GM12878 (cell line): ENCODE results near the gene SEPHS2. TPM values are rescaled to one million over a fixed set of nuclear protein-coding genes. Genes with fewer than 3 reads are reported as not detected.

Experiments
- ATAC-seq: fragments of 200-7000 bp; cut with Tn5 transposase; 3 replicates; pipeline ENCODE4 v1.9.1; 2020; ENCODE audit warnings: mild to moderate bottlenecking, moderate library complexity
- BruUV-seq: library from RNA; stranded (reverse); fragments of 400-500 nt; replicated peaks from 2 replicates; lab custom pipeline; 2021; lab: Mats Ljungman, UMichigan
- CTCF ChIA-PET: fragments of 300-600 bp; sonication (Branson Sonifier 250); formaldehyde crosslinking; extraction: SDS; loops from one replicate; lab custom pipeline; 2021; ENCODE audit warnings: inconsistent platforms; lab: Yijun Ruan, JAX
- POLR2A ChIA-PET: fragments of 350-600 bp; formaldehyde crosslinking; extraction: SDS; loops from one replicate; lab custom pipeline; 2021; ENCODE audit warnings: inconsistent platforms; lab: Charles Lee
- RAD21 ChIA-PET: fragments of 300-600 bp; sonication (Branson Sonifier 250); formaldehyde crosslinking; loops from one replicate; lab custom pipeline; 2023; ENCODE audit warnings: antibody characterized with exemption; ENCODE audit not compliant: unreplicated experiment; lab: Charles Lee
- SMC1A ChIA-PET: fragments of 300-600 bp; sonication (Branson Sonifier 250); formaldehyde crosslinking; loops from one replicate; lab custom pipeline; 2023; ENCODE audit not compliant: unreplicated experiment, uncharacterized antibody; lab: Charles Lee
- DNase-seq: peaks from one replicate; pipeline ENCODE4 v3.0.0-alpha.2; 2011; ENCODE audit warnings: low read depth, low spot score
- FAIRE-seq: peaks from 3 replicates; lab custom pipeline; 2011; peaks lifted over from hg19 to GRCh38; lab: Jason Lieb, UNC
- H2AFZ ChIP-seq: 2 replicates; pipeline ENCODE4 v1.6.0; 2011; ENCODE audit warnings: low read depth, low read length, control low read depth; ENCODE audit not compliant: control insufficient read depth
- H3K27ac ChIP-seq: 2 replicates; pipeline ENCODE4 v1.5.1; 2011; ENCODE audit warnings: control low read depth; ENCODE audit not compliant: control insufficient read depth, insufficient read depth
- H3K27me3 ChIP-seq, 2 experiments: replicated peaks in 1 of 2; 2 replicates each; pipeline versions ENCODE4 v1.6.0 to v1.6.1; 2011; ENCODE audit warnings: low read length in 1 of 2; ENCODE audit not compliant: control insufficient read depth in 2 of 2, insufficient read depth in 2 of 2
- H3K36me3 ChIP-seq, 2 experiments: 2 replicates each; pipeline ENCODE4 v1.5.1; 2011; ENCODE audit warnings: low read length in 1 of 2; ENCODE audit not compliant: control insufficient read depth in 2 of 2, insufficient read depth in 2 of 2
- H3K4me1 ChIP-seq: 2 replicates; pipeline ENCODE4 v1.6.1; 2011; ENCODE audit warnings: mild to moderate bottlenecking, low read length, moderate library complexity, mixed read lengths; ENCODE audit not compliant: control insufficient read depth, insufficient read depth
- H3K4me2 ChIP-seq: 2 replicates; pipeline ENCODE4 v1.6.0; 2011; ENCODE audit warnings: control low read depth; ENCODE audit not compliant: control insufficient read depth, insufficient read depth
- H3K4me3 ChIP-seq: fragments of 200-600 bp; sonication (generic); 2 replicates; pipeline ENCODE4 v1.5.1; 2016
- H3K79me2 ChIP-seq: 2 replicates; pipeline ENCODE4 v1.6.0; 2011; ENCODE audit warnings: low read length; ENCODE audit not compliant: control insufficient read depth, insufficient read depth
- H3K9ac ChIP-seq: 2 replicates; pipeline ENCODE4 v1.8.0; 2011; ENCODE audit warnings: low read length, control low read depth, mixed read lengths; ENCODE audit not compliant: control insufficient read depth, insufficient read depth
- H3K9me3 ChIP-seq: replicated peaks from 3 replicates; pipeline ENCODE4 v1.5.1; 2011; ENCODE audit warnings: mild to moderate bottlenecking, low read length; ENCODE audit not compliant: control insufficient read depth, insufficient read depth
- H4K20me1 ChIP-seq: 2 replicates; pipeline ENCODE4 v1.6.0; 2011; ENCODE audit not compliant: control insufficient read depth, insufficient read depth
- E4F1 ChIP-seq: fragments of 450-650 bp; IDR thresholded peaks from 2 replicates; pipeline ENCODE4 v1.6.1; 2018; ENCODE audit warnings: borderline replicate concordance, mild to moderate bottlenecking; ENCODE audit not compliant: partially characterized antibody
- MLLT1 ChIP-seq: fragments of 450-650 bp; IDR thresholded peaks from 2 replicates; pipeline ENCODE4 v1.6.1; 2016; ENCODE audit warnings: mild to moderate bottlenecking
- WGBS: methylation state at CpG from one replicate; pipeline ENCODE4 v1.1.6; 2016; ENCODE audit warnings: low lambda C conversion rate; ENCODE audit not compliant: insufficient replicate concordance, insufficient coverage; ENCODE audit errors: missing lambda C conversion rate; 5-methylcytosine and 5-hydroxymethylcytosine counted together
- in situ Hi-C: fragments of 300-500 bp; cut with MboI; formaldehyde crosslinking; loops from 9 replicates; pipeline ENCODE4 v1.14.3; 2018; ENCODE audit warnings: mixed read lengths
- intact Hi-C: fragments of 100-400 bp; cut with micrococcal nuclease; formaldehyde crosslinking; loops from one replicate; pipeline ENCODE4 v1.14.2; 2022; ENCODE audit not compliant: unreplicated experiment
- polyA plus RNA-seq, 11 experiments: library from polyadenylated mRNA; depleted of rRNA in 4 of 11; unstranded in 6 of 11; stranded (reverse) in 5 of 11; fragments of >200 nt; fragmentation: Nextera tagmentation in 4 of 11; fragmentation: Illumina TruSeq in 1 of 11; extraction: Ambion mirVana in 4 of 11; extraction: Trizol in 1 of 11; gene quantifications; 1 replicate in 1 of 11; 2 replicates in 10 of 11; pipeline versions ENCODE4 v1.2.1 to v1.2.3, GENCODE V29; 2011 to 2016; ENCODE audit warnings: inconsistent platforms in 2 of 11, missing spikeins in 2 of 11, low read depth in 1 of 11
- small RNA-seq: library from RNA; depleted of rRNA; stranded (forward); fragments of <200 nt; gene quantifications from one replicate; pipeline ENCODE3, GENCODE V24; 2014
- total RNA-seq, 4 experiments: library from RNA; depleted of rRNA in 3 of 4; stranded (reverse); fragments of >200 nt in 3 of 4; fragmentation: Illumina TruSeq in 1 of 4; extraction: Trizol in 1 of 4; gene quantifications; 2 replicates each; pipeline versions ENCODE4 v1.2.1 to v1.2.3, GENCODE V29; 2013 to 2021

Gene SEPHS2
- total and polyA plus RNA-seq, 10 of the 15 experiments (the other 5 are each of a cell fraction or from before 2014, with no cell fraction given) = 21.6 to 99.8 (median 72.9) TPM

GRCh38 chr16:30394592-30395154, 51.0 kb downstream of the SEPHS2 start:
- ChIA-PET RAD21 (interaction anchor here (1.0 to 2.4 kb wide), 4 partner anchors 12 to 141 kb away, joined by 5 to 32 read pairs (median 9); partner anchors contain the start of genes SEPTIN1, TBC1D10B, ZNF747 and ZNF771), CTCF (interaction anchor here (0.6 to 3.3 kb wide), 7 partner anchors 13 to 212 kb away, joined by 3 to 29 read pairs (median 3); partner anchors contain the start of genes CORO1A, DCTPP1, SEPTIN1 and ZNF771), POLR2A (interaction anchor here (0.6 to 3.1 kb wide), 6 partner anchors 12 to 78 kb away, joined by 3 to 25 read pairs (median 4); partner anchors contain the start of genes ITGAL and SEPTIN1), SMC1A (interaction anchor here (1.0 to 2.4 kb wide), 5 partner anchors 11 to 141 kb away, joined by 3 to 12 read pairs (median 9); partner anchors contain the start of genes DCTPP1, SEPTIN1, TBC1D10B and ZNF771)
- Histone ChIP-seq H3K79me2 (peaks cover 5% of the 10 kb centered on the region), H3K27me3 (no peaks in the 10 kb centered on the region), H3K36me3 (peaks cover 0 to 2% of the 10 kb centered on the region in 2 experiments; a peak in 3 of 4 replicates), H3K27ac (peak overlapping the region; percentile 13), H3K4me2 (peak overlapping the region; percentile 92; the same call in 1 of the 2 replicates), H3K9me3 (no peaks in the 10 kb centered on the region), H3K4me3 (peak overlapping the region; percentile 92), H3K9ac (peak overlapping the region; percentile 63), H2AFZ (peak overlapping the region; percentile 85), H3K4me1 (peaks cover 8% of the 10 kb centered on the region), H4K20me1 (no peaks in the 10 kb centered on the region)
- in situ Hi-C loops (no loop called here), intact Hi-C loops (no loop called here)
- BruUV-seq = no TSS peak
- 41% methylated on average over 19 of the region's 31 CpGs for WGBS
- ATAC-seq (no peak), FAIRE-seq (no peak), DNase-seq (no peak)
- TF ChIP-seq MLLT1 (0 out of 2 replicates have a peak, but pooled peaks have one; percentile 41), E4F1 (no peak)

Small RNAs within 50 kb of the gene (small RNA-seq; reads per million reads assigned to genes)
- gene RF00019 (not detected), gene RF00406 (0.70 reads per million, percentile 19 among the genes with 10 or more reads in this experiment), gene RNU7-61P (not detected)

Other genes starting within 250 kb of the SEPHS2 start
Only the 7 nearest of the 18 such genes appear.
- 19.5 and 25.5 TPM in 2 replicates for gene TBC1D10B, start 75.4 kb downstream of the SEPHS2 start, total RNA-seq (2014; rRNA removed)
- 11.5 TPM in 2 replicates for gene TBC1D10B, start 75.4 kb downstream of the SEPHS2 start, total RNA-seq (2014; rRNA removed; fragmentation: Illumina TruSeq; extraction: Trizol)
- 44.0 and 51.2 TPM in 2 replicates for gene TBC1D10B, start 75.4 kb downstream of the SEPHS2 start, total RNA-seq (2021)
- 6.4 and 11.4 TPM in 2 replicates for gene TBC1D10B, start 75.4 kb downstream of the SEPHS2 start, polyA plus RNA-seq (2011; rRNA removed)
- gene TBC1D10B, start 75.4 kb downstream of the SEPHS2 start, polyA plus RNA-seq (2014; fragmentation: Illumina TruSeq; extraction: Trizol) = 15.7 and 19.0 TPM in 2 replicates
- gene TBC1D10B, start 75.4 kb downstream of the SEPHS2 start, polyA plus RNA-seq (2014; fragmentation: Nextera tagmentation; extraction: Ambion mirVana) = 1 to 10 TPM; 2.2 to 4.4 TPM
- gene TBC1D10B, start 75.4 kb downstream of the SEPHS2 start, polyA plus RNA-seq (2014; rRNA removed) = 26.2 and 30.7 TPM in 2 replicates
- 10 to 100 TPM in 1 of 2 experiments, 1 to 10 TPM in 1; 6.9 to 11.6 TPM for gene TBC1D10B, start 75.4 kb downstream of the SEPHS2 start, polyA plus RNA-seq (2016; fragmentation: Nextera tagmentation; extraction: Ambion mirVana)
- gene MYL11, start 71.1 kb downstream of the SEPHS2 start, total RNA-seq (2014; rRNA removed) = not detected in 2 replicates
- not detected in 2 replicates for gene MYL11, start 71.1 kb downstream of the SEPHS2 start, total RNA-seq (2014; rRNA removed; fragmentation: Illumina TruSeq; extraction: Trizol)
- not detected in 2 replicates for gene MYL11, start 71.1 kb downstream of the SEPHS2 start, total RNA-seq (2021)
- gene MYL11, start 71.1 kb downstream of the SEPHS2 start, polyA plus RNA-seq (2011; rRNA removed) = 0.61 TPM in 1 of 2 replicates, not detected in the other
- 1.2 TPM in 1 of 2 replicates, not detected in the other for gene MYL11, start 71.1 kb downstream of the SEPHS2 start, polyA plus RNA-seq (2014; fragmentation: Illumina TruSeq; extraction: Trizol)
- gene MYL11, start 71.1 kb downstream of the SEPHS2 start, polyA plus RNA-seq (2014; fragmentation: Nextera tagmentation; extraction: Ambion mirVana) = under 1 TPM in 1 of 2 experiments, not detected in 1; 0.79 TPM
- 0.19 and 2.5 TPM in 2 replicates for gene MYL11, start 71.1 kb downstream of the SEPHS2 start, polyA plus RNA-seq (2014; rRNA removed)
- under 1 TPM in 1 of 2 experiments, not detected in 1; 0.33 TPM for gene MYL11, start 71.1 kb downstream of the SEPHS2 start, polyA plus RNA-seq (2016; fragmentation: Nextera tagmentation; extraction: Ambion mirVana)
- 85.4 and 89.7 TPM in 2 replicates for gene SEPTIN1, start 63.3 kb downstream of the SEPHS2 start, total RNA-seq (2014; rRNA removed)
- gene SEPTIN1, start 63.3 kb downstream of the SEPHS2 start, total RNA-seq (2014; rRNA removed; fragmentation: Illumina TruSeq; extraction: Trizol) = 47.7 and 52.6 TPM in 2 replicates
- gene SEPTIN1, start 63.3 kb downstream of the SEPHS2 start, total RNA-seq (2021) = 124 and 125 TPM in 2 replicates
- 42.5 and 62.5 TPM in 2 replicates for gene SEPTIN1, start 63.3 kb downstream of the SEPHS2 start, polyA plus RNA-seq (2011; rRNA removed)
- 85.0 and 130 TPM in 2 replicates for gene SEPTIN1, start 63.3 kb downstream of the SEPHS2 start, polyA plus RNA-seq (2014; fragmentation: Illumina TruSeq; extraction: Trizol)
- 10 to 100 TPM in 1 of 2 experiments, 1 to 10 TPM in 1; 2.8 to 16.0 TPM for gene SEPTIN1, start 63.3 kb downstream of the SEPHS2 start, polyA plus RNA-seq (2014; fragmentation: Nextera tagmentation; extraction: Ambion mirVana)
- gene SEPTIN1, start 63.3 kb downstream of the SEPHS2 start, polyA plus RNA-seq (2014; rRNA removed) = 98.4 and 124 TPM in 2 replicates
- gene SEPTIN1, start 63.3 kb downstream of the SEPHS2 start, polyA plus RNA-seq (2016; fragmentation: Nextera tagmentation; extraction: Ambion mirVana) = 100 to 1,000 TPM; 147 to 153 TPM
- gene ZNF48, start 50.5 kb downstream of the SEPHS2 start, total RNA-seq (2014; rRNA removed) = 10.5 and 10.6 TPM in 2 replicates
- 6.4 and 6.6 TPM in 2 replicates for gene ZNF48, start 50.5 kb downstream of the SEPHS2 start, total RNA-seq (2014; rRNA removed; fragmentation: Illumina TruSeq; extraction: Trizol)
- gene ZNF48, start 50.5 kb downstream of the SEPHS2 start, total RNA-seq (2021) = 11.1 and 12.0 TPM in 2 replicates
- gene ZNF48, start 50.5 kb downstream of the SEPHS2 start, polyA plus RNA-seq (2011; rRNA removed) = 3.2 and 4.0 TPM in 2 replicates
- 1.3 and 4.5 TPM in 2 replicates for gene ZNF48, start 50.5 kb downstream of the SEPHS2 start, polyA plus RNA-seq (2014; fragmentation: Illumina TruSeq; extraction: Trizol)
- gene ZNF48, start 50.5 kb downstream of the SEPHS2 start, polyA plus RNA-seq (2014; fragmentation: Nextera tagmentation; extraction: Ambion mirVana) = 1 to 10 TPM in 1 of 2 experiments, under 1 TPM in 1; 0.14 to 1.0 TPM
- 7.0 and 8.6 TPM in 2 replicates for gene ZNF48, start 50.5 kb downstream of the SEPHS2 start, polyA plus RNA-seq (2014; rRNA removed)
- gene ZNF48, start 50.5 kb downstream of the SEPHS2 start, polyA plus RNA-seq (2016; fragmentation: Nextera tagmentation; extraction: Ambion mirVana) = 1 to 10 TPM in 1 of 2 experiments, under 1 TPM in 1; 0.88 to 1.2 TPM
- gene ZNF771, start 38.3 kb downstream of the SEPHS2 start, total RNA-seq (2014; rRNA removed) = 4.9 and 6.2 TPM in 2 replicates
- gene ZNF771, start 38.3 kb downstream of the SEPHS2 start, total RNA-seq (2014; rRNA removed; fragmentation: Illumina TruSeq; extraction: Trizol) = 1.7 and 2.2 TPM in 2 replicates
- 5.2 and 5.4 TPM in 2 replicates for gene ZNF771, start 38.3 kb downstream of the SEPHS2 start, total RNA-seq (2021)
- 1.9 and 2.3 TPM in 2 replicates for gene ZNF771, start 38.3 kb downstream of the SEPHS2 start, polyA plus RNA-seq (2011; rRNA removed)
- 0.62 and 1.0 TPM in 2 replicates for gene ZNF771, start 38.3 kb downstream of the SEPHS2 start, polyA plus RNA-seq (2014; fragmentation: Illumina TruSeq; extraction: Trizol)
- 1 to 10 TPM in 1 of 2 experiments, under 1 TPM in 1; 0.98 to 2.0 TPM for gene ZNF771, start 38.3 kb downstream of the SEPHS2 start, polyA plus RNA-seq (2014; fragmentation: Nextera tagmentation; extraction: Ambion mirVana)
- 5.1 and 6.9 TPM in 2 replicates for gene ZNF771, start 38.3 kb downstream of the SEPHS2 start, polyA plus RNA-seq (2014; rRNA removed)
- gene ZNF771, start 38.3 kb downstream of the SEPHS2 start, polyA plus RNA-seq (2016; fragmentation: Nextera tagmentation; extraction: Ambion mirVana) = 1 to 10 TPM; 5.7 to 7.6 TPM
- gene DCTPP1, start 15.8 kb downstream of the SEPHS2 start, total RNA-seq (2014; rRNA removed) = 82.2 and 93.4 TPM in 2 replicates
- 64.3 and 72.1 TPM in 2 replicates for gene DCTPP1, start 15.8 kb downstream of the SEPHS2 start, total RNA-seq (2014; rRNA removed; fragmentation: Illumina TruSeq; extraction: Trizol)
- gene DCTPP1, start 15.8 kb downstream of the SEPHS2 start, total RNA-seq (2021) = 151 and 157 TPM in 2 replicates
- 142 and 183 TPM in 2 replicates for gene DCTPP1, start 15.8 kb downstream of the SEPHS2 start, polyA plus RNA-seq (2011; rRNA removed)
- gene DCTPP1, start 15.8 kb downstream of the SEPHS2 start, polyA plus RNA-seq (2014; fragmentation: Illumina TruSeq; extraction: Trizol) = 88.1 and 117 TPM in 2 replicates
- gene DCTPP1, start 15.8 kb downstream of the SEPHS2 start, polyA plus RNA-seq (2014; fragmentation: Nextera tagmentation; extraction: Ambion mirVana) = 100 to 1,000 TPM in 1 of 2 experiments, 10 to 100 TPM in 1; 76.6 to 162 TPM
- gene DCTPP1, start 15.8 kb downstream of the SEPHS2 start, polyA plus RNA-seq (2014; rRNA removed) = 173 and 179 TPM in 2 replicates
- 100 to 1,000 TPM; 255 to 266 TPM for gene DCTPP1, start 15.8 kb downstream of the SEPHS2 start, polyA plus RNA-seq (2016; fragmentation: Nextera tagmentation; extraction: Ambion mirVana)
- gene ITGAL, start 26.9 kb upstream of the SEPHS2 start, total RNA-seq (2014; rRNA removed) = 62.8 and 91.0 TPM in 2 replicates
- gene ITGAL, start 26.9 kb upstream of the SEPHS2 start, total RNA-seq (2014; rRNA removed; fragmentation: Illumina TruSeq; extraction: Trizol) = 56.2 and 65.6 TPM in 2 replicates
- 170 TPM in 2 replicates for gene ITGAL, start 26.9 kb upstream of the SEPHS2 start, total RNA-seq (2021)
- 73.8 and 97.2 TPM in 2 replicates for gene ITGAL, start 26.9 kb upstream of the SEPHS2 start, polyA plus RNA-seq (2011; rRNA removed)
- gene ITGAL, start 26.9 kb upstream of the SEPHS2 start, polyA plus RNA-seq (2014; fragmentation: Illumina TruSeq; extraction: Trizol) = 140 and 185 TPM in 2 replicates
- gene ITGAL, start 26.9 kb upstream of the SEPHS2 start, polyA plus RNA-seq (2014; fragmentation: Nextera tagmentation; extraction: Ambion mirVana) = 10 to 100 TPM; 10.7 to 12.1 TPM
- gene ITGAL, start 26.9 kb upstream of the SEPHS2 start, polyA plus RNA-seq (2014; rRNA removed) = 96.5 and 104 TPM in 2 replicates
- gene ITGAL, start 26.9 kb upstream of the SEPHS2 start, polyA plus RNA-seq (2016; fragmentation: Nextera tagmentation; extraction: Ambion mirVana) = 100 to 1,000 TPM; 109 to 111 TPM